IMR-90 (cell line): ENCODE measurements around the gene SS18L1. TPM values are rescaled to one million over a fixed set of nuclear protein-coding genes. Genes with fewer than 3 reads are reported as not detected.

Experiments used
- ATAC-seq: fragments of 200-7000 bp; cut with Tn5 transposase; 2 replicates; pipeline ENCODE4 v1.9.1; 2020; ENCODE audit warnings: low read depth, mild to moderate bottlenecking, moderate library complexity
- BruUV-seq: library from RNA; stranded (reverse); fragments of 400-500 nt; replicated peaks from 2 replicates; lab custom pipeline; 2021; lab: Mats Ljungman, UMichigan
- CTCF ChIA-PET: fragments of 300-600 bp; formaldehyde crosslinking; extraction: SDS; loops from one replicate; lab custom pipeline; 2021; ENCODE audit warnings: antibody characterized with exemption; lab: Yijun Ruan, JAX
- POLR2A ChIA-PET: fragments of 300-600 bp; sonication (Branson Sonifier 250); formaldehyde crosslinking; loops from one replicate; lab custom pipeline; 2022; ENCODE audit warnings: antibody characterized with exemption; ENCODE audit not compliant: unreplicated experiment; lab: Charles Lee
- DNase-seq: peaks from one replicate; pipeline ENCODE4 v3.0.0; 2013
- H2AFZ ChIP-seq: replicated peaks from 2 replicates; pipeline ENCODE3; 2013; ENCODE audit warnings: low read length, mild to moderate bottlenecking; ENCODE audit not compliant: poor library complexity
- H2AK5ac ChIP-seq: 2 replicates; pipeline ENCODE4 v1.6.1; 2013; ENCODE audit warnings: low read depth, low read length, inconsistent platforms
- H2AK9ac ChIP-seq: replicated peaks from 2 replicates; pipeline ENCODE3; 2013; ENCODE audit warnings: mild to moderate bottlenecking, low read depth, low read length, moderate library complexity; ENCODE audit not compliant: poor library complexity
- H2BK120ac ChIP-seq: 2 replicates; pipeline ENCODE4 v1.6.1; 2013; ENCODE audit warnings: low read depth, low read length, inconsistent platforms
- H2BK15ac ChIP-seq: 3 replicates; pipeline ENCODE4 v1.6.1; 2013; ENCODE audit warnings: low read depth, low read length, inconsistent platforms
- H2BK20ac ChIP-seq: 2 replicates; pipeline ENCODE4 v1.6.1; 2013; ENCODE audit warnings: low read depth, mild to moderate bottlenecking, inconsistent platforms, low read length, moderate library complexity
- H2BK5ac ChIP-seq: 2 replicates; pipeline ENCODE4 v1.6.1; 2013; ENCODE audit warnings: mild to moderate bottlenecking, low read depth, low read length, inconsistent platforms; ENCODE audit not compliant: poor library complexity, severe bottlenecking
- H3K14ac ChIP-seq: replicated peaks from 2 replicates; pipeline ENCODE4 v1.6.1; 2013; ENCODE audit warnings: low read depth, low read length, inconsistent platforms
- H3K18ac ChIP-seq: 2 replicates; pipeline ENCODE4 v1.6.1; 2013; ENCODE audit warnings: low read depth, low read length, control low read depth
- H3K23ac ChIP-seq: 2 replicates; pipeline ENCODE4 v1.6.1; 2013; ENCODE audit warnings: low read depth, low read length, inconsistent platforms
- H3K27ac ChIP-seq: 2 replicates; pipeline ENCODE4 v1.5.1; 2013; ENCODE audit warnings: mild to moderate bottlenecking, control low read depth, low read length; ENCODE audit not compliant: insufficient read depth
- H3K27me3 ChIP-seq: 2 replicates; pipeline ENCODE4 v1.6.1; 2013; ENCODE audit warnings: low read length; ENCODE audit not compliant: control insufficient read depth, insufficient read depth
- H3K36me3 ChIP-seq: 2 replicates; pipeline ENCODE4 v1.6.1; 2013; ENCODE audit warnings: low read length, mixed read lengths; ENCODE audit not compliant: control insufficient read depth, insufficient read depth
- H3K4ac ChIP-seq: 2 replicates; pipeline ENCODE4 v1.6.1; 2013; ENCODE audit warnings: low read depth, low read length, inconsistent platforms
- H3K4me1 ChIP-seq: 2 replicates; pipeline ENCODE4 v1.6.1; 2013; ENCODE audit warnings: low read length, mixed read lengths; ENCODE audit not compliant: control insufficient read depth, insufficient read depth
- H3K4me2 ChIP-seq: 2 replicates; pipeline ENCODE4 v1.6.1; 2013; ENCODE audit warnings: low read depth, mild to moderate bottlenecking, control low read depth, low read length, moderate library complexity
- H3K4me3 ChIP-seq: 2 replicates; pipeline ENCODE4 v1.5.1; 2013; ENCODE audit warnings: low read depth, mild to moderate bottlenecking, control low read depth, low read length, moderate library complexity; ENCODE audit not compliant: insufficient read depth
- H3K56ac ChIP-seq: 2 replicates; pipeline ENCODE4 v1.6.1; 2013; ENCODE audit warnings: low read length, inconsistent platforms; ENCODE audit not compliant: insufficient read depth; ENCODE audit errors: extremely low read depth
- H3K79me1 ChIP-seq, 2 experiments: 2 replicates each; pipeline ENCODE4 v1.6.1; 2013; ENCODE audit warnings: low read length in 2 of 2, inconsistent platforms in 1 of 2, low read depth in 1 of 2
- H3K9ac ChIP-seq: 2 replicates; pipeline ENCODE4 v1.6.1; 2013; ENCODE audit warnings: low read depth, low read length, control low read depth
- H3K9me1 ChIP-seq: 2 replicates; pipeline ENCODE4 v1.6.1; 2013; ENCODE audit warnings: low read length, inconsistent platforms; ENCODE audit not compliant: insufficient read depth
- H3K9me3 ChIP-seq: 2 replicates; pipeline ENCODE4 v1.6.1; 2013; ENCODE audit warnings: low read length; ENCODE audit not compliant: control insufficient read depth, insufficient read depth
- H4K20me1 ChIP-seq: 2 replicates; pipeline ENCODE4 v1.6.1; 2013; ENCODE audit warnings: low read length, inconsistent platforms; ENCODE audit not compliant: insufficient read depth
- H4K5ac ChIP-seq: 2 replicates; pipeline ENCODE4 v1.6.1; 2013; ENCODE audit warnings: mild to moderate bottlenecking, low read depth, low read length, control low read depth
- H4K8ac ChIP-seq, 2 experiments: 2 replicates each; pipeline ENCODE4 v1.6.1; 2013; ENCODE audit warnings: low read depth in 2 of 2, low read length in 2 of 2, control low read depth in 1 of 2, inconsistent platforms in 1 of 2
- H4K91ac ChIP-seq: 2 replicates; pipeline ENCODE4 v1.6.1; 2013; ENCODE audit warnings: low read depth, low read length, inconsistent platforms; ENCODE audit not compliant: insufficient read depth
- CEBPB ChIP-seq: IDR thresholded peaks from 2 replicates; pipeline ENCODE4 v1.6.1; 2012; ENCODE audit warnings: low read depth, low read length, improper control_type of control experiment
- CHD1 ChIP-seq: IDR thresholded peaks from 2 replicates; pipeline ENCODE4 v1.6.1; 2012; ENCODE audit warnings: low read depth, low read length, improper control_type of control experiment
- MAFK ChIP-seq: IDR thresholded peaks from 2 replicates; pipeline ENCODE4 v1.6.1; 2012; ENCODE audit warnings: low read depth, low read length, improper control_type of control experiment
- MAZ ChIP-seq: IDR thresholded peaks from 2 replicates; pipeline ENCODE4 v1.6.1; 2012; ENCODE audit warnings: low read depth, mild to moderate bottlenecking, low read length, improper control_type of control experiment, moderate library complexity, borderline replicate concordance
- NFE2L2 ChIP-seq: fragments of 150-350 bp; IDR thresholded peaks from 2 replicates; pipeline ENCODE4 v1.6.1; 2016; ENCODE audit warnings: low read depth, mild to moderate bottlenecking, low read length
- RAD21 ChIP-seq: IDR thresholded peaks from 2 replicates; pipeline ENCODE4 v1.6.1; 2012; ENCODE audit warnings: low read length, improper control_type of control experiment
- RFX5 ChIP-seq: IDR thresholded peaks from 2 replicates; pipeline ENCODE4 v1.8.0; 2012; ENCODE audit warnings: low read depth, mild to moderate bottlenecking, low read length, moderate library complexity
- WGBS, 2 experiments: methylation state at CpG; one replicate each; pipeline versions ENCODE4 v1.1.5 to v1.1.7; 2013; ENCODE audit warnings: missing lambda C conversion rate in 2 of 2; ENCODE audit not compliant: insufficient read length in 1 of 2; ENCODE audit errors: extremely low coverage in 2 of 2; 5-methylcytosine and 5-hydroxymethylcytosine counted together
- dilution Hi-C: fragments of 300-500 bp; cut with HindIII; formaldehyde crosslinking; loops from one replicate; pipeline ENCODE4 v1.14.3; 2018; ENCODE audit warnings: low sequenced_read_pairs; ENCODE audit not compliant: unreplicated experiment
- in situ Hi-C: fragments of 300-500 bp; cut with MboI; formaldehyde crosslinking; loops from 3 replicates; pipeline ENCODE4 v1.14.3; 2019; ENCODE audit warnings: low sequenced_read_pairs, inconsistent platforms, mixed read lengths
- intact Hi-C: fragments of 100-400 bp; cut with micrococcal nuclease; formaldehyde crosslinking; loops from 2 replicates; pipeline ENCODE4 v1.10.0; 2022
- polyA plus RNA-seq, 3 experiments: library from polyadenylated mRNA; depleted of rRNA; stranded (reverse); fragments of >200 nt; gene quantifications; 2 replicates each; pipeline ENCODE4 v1.2.3, GENCODE V29; 2012; ENCODE audit warnings: low replicate concordance in 1 of 3
- total RNA-seq: library from RNA; depleted of rRNA; stranded (reverse); fragments of >200 nt; gene quantifications from 2 replicates; pipeline ENCODE4 v1.2.3, GENCODE V29; 2012
- TF ChIP-seq, protein P1 (sequence below): conservative IDR thresholded peaks from 2 replicates; pipeline ENCODE4 v1.5.1; 2012; ENCODE audit warnings: mild to moderate bottlenecking, low read depth, low read length, improper control_type of control experiment

The SS18L1 gene
- total and polyA plus RNA-seq, 2 of the 4 experiments (the other 2 are of a cell fraction) = 8.1 to 12.2 TPM

DNA sequence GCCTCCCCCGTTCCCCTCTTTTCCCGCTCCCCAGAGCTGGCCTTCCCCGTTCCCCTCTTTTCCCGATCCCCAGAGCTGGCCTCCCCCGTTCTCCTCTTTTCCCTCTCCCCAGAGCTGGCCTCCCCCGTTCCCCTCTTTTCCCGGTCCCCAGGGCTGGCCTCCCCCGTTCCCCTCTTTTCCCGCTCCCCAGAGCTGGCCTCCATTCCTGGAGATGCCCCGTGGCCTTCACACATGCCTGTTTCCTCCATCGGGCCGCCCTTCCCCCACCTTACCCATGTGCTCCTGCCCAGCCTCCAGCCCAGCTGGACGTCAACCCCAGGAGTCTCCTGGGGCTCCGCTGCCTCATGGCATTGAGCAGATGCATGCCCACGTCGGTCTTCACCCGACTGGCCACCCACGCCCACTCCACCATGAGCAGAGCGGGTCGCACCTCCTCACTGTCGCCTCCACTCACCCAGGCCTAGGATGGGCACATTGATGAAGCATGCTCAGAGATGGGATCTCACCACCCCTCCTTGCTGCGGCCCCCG, 8.3 kb downstream of the SS18L1 start:
- Histone ChIP-seq H4K91ac (no peak overlapping the region), H2BK15ac (no peak overlapping the region), H3K79me1 (peaks cover 22 to 85% of the 10 kb centered on the region in 2 experiments), H4K8ac (no peak overlapping the region), H3K9me1 (peaks cover 29% of the 10 kb centered on the region), H3K14ac (no peak overlapping the region), H3K9me3 (no peaks in the 10 kb centered on the region), H3K36me3 (peaks cover 10% of the 10 kb centered on the region; the same call in 1 of the 2 replicates), H2BK120ac (no peak overlapping the region), H2AFZ (no peak overlapping the region), H3K9ac (no peak overlapping the region), H2BK20ac (no peak overlapping the region), H2BK5ac (no peak overlapping the region), H2AK5ac (no peak overlapping the region), H3K23ac (no peak overlapping the region), H3K4me3 (no peak overlapping the region), H4K5ac (no peak overlapping the region), H4K20me1 (peaks cover 89% of the 10 kb centered on the region), H3K4me1 (peaks cover 5% of the 10 kb centered on the region), H2AK9ac (no peak overlapping the region), H3K4ac (no peak overlapping the region), H3K4me2 (no peak overlapping the region), H3K56ac (no peak overlapping the region), H3K27me3 (no peaks in the 10 kb centered on the region), H3K27ac (no peak overlapping the region), H3K18ac (no peak overlapping the region)
- ChIA-PET CTCF (no interaction called here), POLR2A (no interaction called here)
- in situ Hi-C loops (no loop called here), intact Hi-C loops (no loop called here), dilution Hi-C loops (no loop called here)
- TF ChIP-seq NFE2L2 (no peak), CHD1 (no peak), RFX5 (no peak), MAFK (no peak), MAZ (no peak), CEBPB (no peak), RAD21 (no peak)
- TF ChIP-seq, protein P1, sequence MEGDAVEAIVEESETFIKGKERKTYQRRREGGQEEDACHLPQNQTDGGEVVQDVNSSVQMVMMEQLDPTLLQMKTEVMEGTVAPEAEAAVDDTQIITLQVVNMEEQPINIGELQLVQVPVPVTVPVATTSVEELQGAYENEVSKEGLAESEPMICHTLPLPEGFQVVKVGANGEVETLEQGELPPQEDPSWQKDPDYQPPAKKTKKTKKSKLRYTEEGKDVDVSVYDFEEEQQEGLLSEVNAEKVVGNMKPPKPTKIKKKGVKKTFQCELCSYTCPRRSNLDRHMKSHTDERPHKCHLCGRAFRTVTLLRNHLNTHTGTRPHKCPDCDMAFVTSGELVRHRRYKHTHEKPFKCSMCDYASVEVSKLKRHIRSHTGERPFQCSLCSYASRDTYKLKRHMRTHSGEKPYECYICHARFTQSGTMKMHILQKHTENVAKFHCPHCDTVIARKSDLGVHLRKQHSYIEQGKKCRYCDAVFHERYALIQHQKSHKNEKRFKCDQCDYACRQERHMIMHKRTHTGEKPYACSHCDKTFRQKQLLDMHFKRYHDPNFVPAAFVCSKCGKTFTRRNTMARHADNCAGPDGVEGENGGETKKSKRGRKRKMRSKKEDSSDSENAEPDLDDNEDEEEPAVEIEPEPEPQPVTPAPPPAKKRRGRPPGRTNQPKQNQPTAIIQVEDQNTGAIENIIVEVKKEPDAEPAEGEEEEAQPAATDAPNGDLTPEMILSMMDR = no peak
- no peak for ATAC-seq
- BruUV-seq = no TSS peak
- no peak for DNase-seq
- 94% methylated on average over 8 of the region's 23 CpGs; no CpG with 5 or more reads in 1 of the 2 experiments for WGBS, 2 experiments
